SK-N-SH (cell line): Measurements from ENCODE around the gene GPR42. TPM values are rescaled to one million over a fixed set of nuclear protein-coding genes. Genes with fewer than 3 reads are reported as not detected.

Source experiments
- CTCF ChIA-PET: fragments of 300-600, 350-600 bp; formaldehyde crosslinking; extraction: SDS; loops from one replicate; lab custom pipeline; 2021; lab: Yijun Ruan, JAX
- POLR2A ChIA-PET: fragments of 350-600 bp; sonication (Branson Sonifier 250); formaldehyde crosslinking; extraction: SDS; loops from one replicate; lab custom pipeline; 2020; ENCODE audit warnings: antibody characterized with exemption, inconsistent platforms; lab: Yijun Ruan, JAX
- DNase-seq: peaks from one replicate; pipeline ENCODE4 v3.0.0; 2012
- H2AFZ ChIP-seq: fragments of 200-600 bp; sonication (generic); 2 replicates; pipeline ENCODE4 v1.8.1; 2016; ENCODE audit warnings: antibody characterized with exemption, mild to moderate bottlenecking, low read depth
- H3F3A ChIP-seq: fragments of 200-600 bp; sonication (generic); replicated peaks from 2 replicates; pipeline ENCODE3; 2016; ENCODE audit warnings: antibody characterized with exemption, mild to moderate bottlenecking; ENCODE audit not compliant: insufficient read depth
- H3K27ac ChIP-seq, 2 experiments: fragments of 200-500 bp in 1 of 2; fragments of 200-600 bp in 1 of 2; sonication (Bioruptor generic) in 1 of 2; sonication (generic), shearing (Covaris generic) in 1 of 2; 2 replicates each; pipeline versions ENCODE4 v1.5.1 to v1.6.1; 2014 to 2016; ENCODE audit warnings: low read depth in 2 of 2, inconsistent platforms in 1 of 2, low read length in 1 of 2, mild to moderate bottlenecking in 1 of 2, mixed read lengths in 1 of 2
- H3K27me3 ChIP-seq: fragments of 200-600 bp; sonication (generic), shearing (Covaris generic); 2 replicates; pipeline ENCODE4 v1.6.1; 2016; ENCODE audit warnings: mixed run types; ENCODE audit not compliant: insufficient read depth
- H3K36me3 ChIP-seq, 2 experiments: fragments of 200-500 bp in 1 of 2; fragments of 200-600 bp in 1 of 2; sonication (Bioruptor generic) in 1 of 2; sonication (generic) in 1 of 2; replicated peaks in 1 of 2; 2 replicates each; pipeline versions ENCODE3 to v1.5.1; 2014 to 2016; ENCODE audit warnings: low read length in 1 of 2, mild to moderate bottlenecking in 1 of 2; ENCODE audit not compliant: insufficient read depth in 2 of 2, control insufficient read depth in 1 of 2
- H3K4me1 ChIP-seq, 2 experiments: fragments of 200-500 bp in 1 of 2; fragments of 200-600 bp in 1 of 2; sonication (Bioruptor generic) in 1 of 2; sonication (generic), shearing (Covaris generic) in 1 of 2; 2 replicates each; pipeline versions ENCODE4 v1.5.1 to v1.6.1; 2014 to 2016; ENCODE audit warnings: low read depth in 1 of 2, low read length in 1 of 2, mixed run types in 1 of 2; ENCODE audit not compliant: insufficient read depth in 2 of 2, control insufficient read depth in 1 of 2
- H3K4me2 ChIP-seq: fragments of 200-600 bp; sonication (generic), shearing (Covaris generic); 2 replicates; pipeline ENCODE4 v1.6.1; 2017; ENCODE audit warnings: mixed run types
- H3K4me3 ChIP-seq, 2 experiments: fragments of 200-500 bp in 1 of 2; fragments of 200-600 bp in 1 of 2; sonication (Bioruptor generic) in 1 of 2; sonication (generic), shearing (Covaris generic) in 1 of 2; 2 replicates each; pipeline versions ENCODE4 v1.5.1 to v1.8.1; 2014 to 2016; ENCODE audit warnings: low read depth in 2 of 2, inconsistent platforms in 1 of 2, low read length in 1 of 2, mild to moderate bottlenecking in 1 of 2, mixed read lengths in 1 of 2, moderate library complexity in 1 of 2
- H3K79me2 ChIP-seq: fragments of 200-600 bp; sonication (generic); 2 replicates; pipeline ENCODE4 v1.8.1; 2017; ENCODE audit warnings: mild to moderate bottlenecking; ENCODE audit not compliant: insufficient read depth
- H3K9ac ChIP-seq: fragments of 200-600 bp; sonication (generic); 2 replicates; pipeline ENCODE4 v1.6.1; 2017; ENCODE audit warnings: mixed run types
- H3K9me2 ChIP-seq: fragments of 200-600 bp; sonication (generic); 2 replicates; pipeline ENCODE4 v1.6.1; 2017; ENCODE audit warnings: mixed run types
- H3K9me3 ChIP-seq: fragments of 200-600 bp; sonication (generic); 2 replicates; pipeline ENCODE4 v1.6.1; 2017; ENCODE audit warnings: mixed run types, mild to moderate bottlenecking, moderate library complexity
- H4K20me1 ChIP-seq: fragments of 200-600 bp; sonication (generic); 2 replicates; pipeline ENCODE4 v1.6.1; 2017; ENCODE audit warnings: mild to moderate bottlenecking, mixed run types; ENCODE audit not compliant: insufficient read depth
- ELF1 ChIP-seq: IDR thresholded peaks from 2 replicates; pipeline ENCODE4 v1.4.0; 2012
- FOSL2 ChIP-seq: IDR thresholded peaks from 2 replicates; pipeline ENCODE4 v1.4.0; 2012; ENCODE audit warnings: low read depth, mild to moderate bottlenecking, moderate library complexity, borderline replicate concordance
- FOXM1 ChIP-seq: IDR thresholded peaks from 2 replicates; pipeline ENCODE4 v1.4.0; 2012; ENCODE audit warnings: low read depth, mild to moderate bottlenecking
- GABPA ChIP-seq: IDR thresholded peaks from 2 replicates; pipeline ENCODE4 v1.4.0; 2012; ENCODE audit warnings: low read depth, mild to moderate bottlenecking
- IRF3 ChIP-seq: fragments of 150-350 bp; IDR thresholded peaks from 2 replicates; pipeline ENCODE4 v1.6.1; 2016; ENCODE audit warnings: mild to moderate bottlenecking, low read depth, low read length
- JUND ChIP-seq: IDR thresholded peaks from 2 replicates; pipeline ENCODE4 v1.4.0; 2012
- NFIC ChIP-seq: IDR thresholded peaks from 2 replicates; pipeline ENCODE4 v1.4.0; 2012; ENCODE audit warnings: borderline replicate concordance
- NRF1 ChIP-seq: IDR thresholded peaks from 2 replicates; pipeline ENCODE4 v1.6.1; 2012; ENCODE audit warnings: low read depth, mild to moderate bottlenecking, low read length
- RAD21 ChIP-seq: IDR thresholded peaks from 2 replicates; pipeline ENCODE4 v1.6.1; 2012; ENCODE audit warnings: mild to moderate bottlenecking, low read length
- RCOR1 ChIP-seq: fragments of 150-350 bp; IDR thresholded peaks from 2 replicates; pipeline ENCODE4 v1.6.1; 2017; ENCODE audit warnings: antibody characterized with exemption, low read length
- REST ChIP-seq: IDR thresholded peaks from 2 replicates; pipeline ENCODE4 v1.6.1; 2012; ENCODE audit warnings: mild to moderate bottlenecking, low read depth, low read length, moderate library complexity
- RXRA ChIP-seq: IDR thresholded peaks from 2 replicates; pipeline ENCODE4 v1.4.0; 2012; ENCODE audit warnings: low read depth, mild to moderate bottlenecking, borderline replicate concordance
- TEAD4 ChIP-seq: IDR thresholded peaks from 2 replicates; pipeline ENCODE4 v1.4.0; 2012; ENCODE audit warnings: mild to moderate bottlenecking, borderline replicate concordance; ENCODE audit not compliant: insufficient read depth
- YY1 ChIP-seq: IDR thresholded peaks from 2 replicates; pipeline ENCODE4 v1.4.0; 2012; ENCODE audit warnings: low read depth, mild to moderate bottlenecking
- WGBS: methylation state at CpG from one replicate; pipeline ENCODE4 v1.1.6; 2017; ENCODE audit warnings: low lambda C conversion rate; 5-methylcytosine and 5-hydroxymethylcytosine counted together
- polyA plus RNA-seq, 3 experiments: library from polyadenylated mRNA; depleted of rRNA; stranded (reverse); fragments of >200 nt; gene quantifications; 2 replicates each; pipeline ENCODE4 v1.2.3, GENCODE V29; 2012
- TF ChIP-seq, protein P1 (sequence below): fragments of 150-350 bp; IDR thresholded peaks from 2 replicates; pipeline ENCODE4 v1.6.1; 2017; ENCODE audit warnings: antibody characterized with exemption, low read length, low read depth, borderline replicate concordance
- TF ChIP-seq, protein P2 (sequence below): IDR thresholded peaks from 2 replicates; pipeline ENCODE4 v1.4.0; 2012; ENCODE audit warnings: low read depth, borderline replicate concordance
- TF ChIP-seq, protein P3 (sequence below): fragments of 200-600 bp; sonication (generic); IDR thresholded peaks from 2 replicates; pipeline ENCODE4 v1.6.1; 2017; ENCODE audit warnings: antibody characterized with exemption, mild to moderate bottlenecking, moderate library complexity

GPR42 gene
- polyA plus RNA-seq, 1 of the 3 experiments (the other 2 are of a cell fraction), result not detected

- TF ChIP-seq IRF3 (no peak), RXRA (no peak), NRF1 (no peak)
- TF ChIP-seq, protein P1, sequence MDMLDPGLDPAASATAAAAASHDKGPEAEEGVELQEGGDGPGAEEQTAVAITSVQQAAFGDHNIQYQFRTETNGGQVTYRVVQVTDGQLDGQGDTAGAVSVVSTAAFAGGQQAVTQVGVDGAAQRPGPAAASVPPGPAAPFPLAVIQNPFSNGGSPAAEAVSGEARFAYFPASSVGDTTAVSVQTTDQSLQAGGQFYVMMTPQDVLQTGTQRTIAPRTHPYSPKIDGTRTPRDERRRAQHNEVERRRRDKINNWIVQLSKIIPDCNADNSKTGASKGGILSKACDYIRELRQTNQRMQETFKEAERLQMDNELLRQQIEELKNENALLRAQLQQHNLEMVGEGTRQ, result no peak
These were observed 18.5 kb downstream of the GPR42 start (continued) for GRCh38 chr19:35389192-35389861.

DNA sequence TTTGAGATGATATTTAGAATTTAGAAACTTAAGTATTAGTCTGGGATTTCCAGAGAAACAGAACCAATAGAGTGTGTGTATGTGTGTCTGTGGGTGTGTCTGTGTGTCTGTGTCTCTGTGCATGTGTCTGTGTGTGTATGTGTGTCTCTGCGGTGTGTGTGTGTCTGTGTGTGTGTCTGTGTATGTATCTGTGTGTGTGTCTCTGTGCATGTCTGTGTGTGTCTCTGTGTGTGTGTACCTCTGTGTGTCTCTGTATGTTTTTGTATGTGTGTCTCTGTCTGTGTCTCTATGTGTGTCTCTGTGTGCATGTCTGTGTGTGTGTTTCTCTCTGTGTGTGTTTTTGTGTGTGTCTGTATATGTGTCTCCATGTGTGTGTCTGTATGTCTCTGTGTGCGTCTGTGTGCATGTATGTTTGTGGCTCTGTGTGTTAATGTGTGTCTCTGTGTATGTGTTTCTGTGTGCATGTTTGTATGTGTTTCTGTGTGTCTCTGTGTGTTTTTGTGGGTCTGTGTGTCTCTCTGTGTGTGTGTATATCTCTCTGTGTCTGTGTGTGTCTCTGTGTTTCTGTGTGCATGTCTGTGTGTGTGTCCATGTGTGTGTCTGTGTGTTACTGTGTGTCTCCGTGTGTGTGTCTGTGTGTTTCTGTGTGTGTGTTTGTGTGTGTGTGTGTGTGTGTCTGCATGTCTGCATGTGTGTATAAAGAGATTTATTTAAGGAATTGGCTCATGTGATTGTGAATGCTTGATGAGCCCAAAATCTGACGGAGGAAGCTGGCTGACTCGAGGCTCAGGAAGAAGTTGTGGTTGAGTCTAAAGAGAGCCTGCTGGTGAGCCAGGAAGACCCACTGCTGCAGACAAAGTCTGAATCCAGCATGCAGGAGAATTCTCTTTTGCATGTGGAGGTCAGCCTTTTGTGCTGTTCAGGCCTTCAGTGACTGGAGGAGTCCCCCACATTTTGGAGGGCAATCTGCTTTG is 22.2 kb downstream of the GPR42 start:
- POLR2A ChIA-PET, result no interaction called here
- H3K9ac ChIP-seq, result no peak overlapping the region

More for the DNA sequence above, 22.2 kb downstream of the GPR42 start:
- no peaks in the 10 kb centered on the region; the same call in 1 of the 2 replicates for H3K27me3 ChIP-seq
- H3K27ac ChIP-seq, result no peak overlapping the region
- H3K4me2 ChIP-seq, result no peak overlapping the region
- no peaks in the 10 kb centered on the region for H4K20me1 ChIP-seq
- CTCF ChIA-PET, result no interaction called here
- H2AFZ ChIP-seq, result no peak overlapping the region
- 22% methylated on average over 5 of the region's 5 CpGs for WGBS
- no peaks in the 10 kb centered on the region for H3K36me3 ChIP-seq
- TF ChIP-seq FOXM1 (no peak), RAD21 (no peak), YY1 (no peak), GABPA (no peak), RCOR1 (no peak), ELF1 (no peak), REST (no peak), NFIC (no peak), FOSL2 (no peak), TEAD4 (no peak), JUND (no peak)
- TF ChIP-seq, protein P1, result no peak
- TF ChIP-seq, protein P2, sequence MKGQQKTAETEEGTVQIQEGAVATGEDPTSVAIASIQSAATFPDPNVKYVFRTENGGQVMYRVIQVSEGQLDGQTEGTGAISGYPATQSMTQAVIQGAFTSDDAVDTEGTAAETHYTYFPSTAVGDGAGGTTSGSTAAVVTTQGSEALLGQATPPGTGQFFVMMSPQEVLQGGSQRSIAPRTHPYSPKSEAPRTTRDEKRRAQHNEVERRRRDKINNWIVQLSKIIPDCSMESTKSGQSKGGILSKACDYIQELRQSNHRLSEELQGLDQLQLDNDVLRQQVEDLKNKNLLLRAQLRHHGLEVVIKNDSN, result no peak
- TF ChIP-seq, protein P3, sequence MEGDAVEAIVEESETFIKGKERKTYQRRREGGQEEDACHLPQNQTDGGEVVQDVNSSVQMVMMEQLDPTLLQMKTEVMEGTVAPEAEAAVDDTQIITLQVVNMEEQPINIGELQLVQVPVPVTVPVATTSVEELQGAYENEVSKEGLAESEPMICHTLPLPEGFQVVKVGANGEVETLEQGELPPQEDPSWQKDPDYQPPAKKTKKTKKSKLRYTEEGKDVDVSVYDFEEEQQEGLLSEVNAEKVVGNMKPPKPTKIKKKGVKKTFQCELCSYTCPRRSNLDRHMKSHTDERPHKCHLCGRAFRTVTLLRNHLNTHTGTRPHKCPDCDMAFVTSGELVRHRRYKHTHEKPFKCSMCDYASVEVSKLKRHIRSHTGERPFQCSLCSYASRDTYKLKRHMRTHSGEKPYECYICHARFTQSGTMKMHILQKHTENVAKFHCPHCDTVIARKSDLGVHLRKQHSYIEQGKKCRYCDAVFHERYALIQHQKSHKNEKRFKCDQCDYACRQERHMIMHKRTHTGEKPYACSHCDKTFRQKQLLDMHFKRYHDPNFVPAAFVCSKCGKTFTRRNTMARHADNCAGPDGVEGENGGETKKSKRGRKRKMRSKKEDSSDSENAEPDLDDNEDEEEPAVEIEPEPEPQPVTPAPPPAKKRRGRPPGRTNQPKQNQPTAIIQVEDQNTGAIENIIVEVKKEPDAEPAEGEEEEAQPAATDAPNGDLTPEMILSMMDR, result no peak
- H3K9me3 ChIP-seq, result no peaks in the 10 kb centered on the region
- H3F3A ChIP-seq, result no peaks in the 10 kb centered on the region
- no peak for DNase-seq
- H3K79me2 ChIP-seq, result no peaks in the 10 kb centered on the region
- H3K9me2 ChIP-seq, result no peaks in the 10 kb centered on the region
- no peak overlapping the region for H3K4me3 ChIP-seq
- no peaks in the 10 kb centered on the region; a peak in 1 of 4 replicates for H3K4me1 ChIP-seq
